Activated effector memory CD4-positive, alpha-beta T cell treated with Interleukin-2 at 50 U/mL for 16 hours (primary cell): ENCODE measurements around the gene BZW2.
"Not testable (repeated sequence)": the region's sequence is repeated elsewhere in the genome, so short reads cannot be mapped to it uniquely, and the experiment has no call there.

Source experiments
- DNase-seq: peaks from one replicate; pipeline ENCODE4 v3.0.0-alpha.2; 2020

BZW2 gene

DNA sequence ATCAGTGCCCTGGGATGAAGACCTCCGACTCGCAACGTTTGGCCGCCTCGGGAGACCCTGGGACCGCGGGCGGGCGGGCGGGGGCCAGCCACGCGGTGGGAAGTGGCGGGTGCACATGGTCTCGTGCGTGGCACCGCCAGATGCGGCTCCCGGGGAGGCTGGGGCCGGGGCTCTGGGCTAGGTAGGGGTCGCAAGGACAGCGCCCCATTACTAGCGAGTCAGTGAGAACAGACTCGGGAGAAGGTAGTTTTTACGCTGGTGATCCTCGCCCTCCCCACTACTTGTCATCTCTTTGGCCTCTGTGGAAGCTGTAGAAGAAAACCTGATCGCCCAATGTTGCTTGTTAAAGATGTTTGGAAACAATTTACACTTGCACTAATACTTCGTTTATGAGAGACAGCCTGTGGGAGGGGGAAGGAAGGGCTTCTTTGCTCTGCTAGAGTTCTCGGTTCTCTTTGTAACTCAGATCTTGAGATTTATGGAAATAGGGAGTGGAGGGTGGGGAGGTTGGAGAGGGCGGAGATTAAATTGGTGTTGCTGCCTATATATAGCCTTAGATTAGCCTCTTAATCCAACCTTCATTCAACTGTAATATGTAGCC, 591 bp downstream of the BZW2 start:
- DNase-seq = no peak

GRCh38 chr7:16647435-16647960, 1.5 kb downstream of the BZW2 start:
- DNase-seq = no peak

DNA sequence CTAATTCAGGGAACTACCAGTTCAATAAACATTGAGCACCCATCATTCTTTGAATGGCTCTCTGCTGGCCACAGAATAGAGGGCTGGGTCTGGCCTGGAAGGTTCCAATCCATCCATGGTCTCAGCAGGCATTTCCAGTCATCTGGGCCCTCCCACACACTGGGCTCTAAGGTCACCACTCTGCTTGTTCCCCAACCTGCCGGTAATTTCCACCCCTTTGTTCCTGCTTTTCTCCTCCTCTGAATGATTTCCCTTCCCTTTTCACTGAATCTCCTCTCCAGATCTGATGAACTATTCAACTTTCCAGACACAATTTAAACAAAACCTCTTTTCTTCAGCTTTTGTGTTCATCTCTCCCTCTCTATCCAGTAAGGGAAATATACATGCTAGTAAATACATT, 2.6 kb downstream of the BZW2 start:
- DNase-seq = no peak

GRCh38 chr7:16649196-16649595, 3.2 kb downstream of the BZW2 start:
- no peak for DNase-seq

DNA sequence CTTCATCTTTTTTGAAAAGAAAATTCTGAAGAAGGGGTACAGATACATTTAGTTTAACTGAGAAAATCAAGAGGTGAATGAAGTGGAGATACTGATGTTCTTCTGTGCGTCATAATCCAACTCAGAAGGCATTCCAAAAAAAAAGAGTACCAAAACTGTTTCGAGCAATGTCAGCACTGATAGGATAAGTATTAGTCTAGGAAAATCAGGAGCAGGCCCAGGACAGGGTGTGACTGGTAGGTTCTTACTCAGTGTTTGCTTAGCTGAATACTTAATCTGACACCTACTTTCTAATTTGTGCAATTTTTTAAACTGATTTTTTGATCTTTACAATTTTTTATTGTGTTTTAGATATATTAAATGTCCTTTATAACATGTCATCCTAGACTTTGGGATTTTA, 4.3 kb downstream of the BZW2 start:
- DNase-seq = no peak

GRCh38 chr7:16651396-16652239, 5.6 kb downstream of the BZW2 start:
- DNase-seq = no peak

DNA sequence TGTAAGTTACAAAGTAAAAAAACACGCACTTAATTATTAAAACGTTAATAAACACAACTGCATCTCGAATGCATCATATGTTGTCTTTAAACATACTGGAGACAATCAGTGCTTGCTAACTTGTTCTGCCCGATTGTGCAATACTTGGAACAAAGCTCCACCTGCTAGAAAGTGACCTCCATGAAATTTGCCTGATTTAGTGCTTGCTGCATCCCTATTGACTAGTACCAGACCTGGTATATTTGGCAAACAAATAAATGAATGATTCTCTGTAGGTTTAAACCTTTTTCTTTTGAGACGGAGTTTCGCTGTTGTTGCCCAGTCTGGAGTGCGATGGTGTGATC, 6.2 kb downstream of the BZW2 start:
- no peak for DNase-seq

- no peak for DNase-seq
Measured at GRCh38 chr7:16652888-16653287, 6.9 kb downstream of the BZW2 start.

- DNase-seq = no peak
Measured at GRCh38 chr7:16655394-16655793, 9.4 kb downstream of the BZW2 start.

GRCh38 chr7:16656141-16656540, 10.2 kb downstream of the BZW2 start:
- no peak for DNase-seq

GRCh38 chr7:16657656-16658279, 11.8 kb downstream of the BZW2 start:
- DNase-seq = no peak

DNA sequence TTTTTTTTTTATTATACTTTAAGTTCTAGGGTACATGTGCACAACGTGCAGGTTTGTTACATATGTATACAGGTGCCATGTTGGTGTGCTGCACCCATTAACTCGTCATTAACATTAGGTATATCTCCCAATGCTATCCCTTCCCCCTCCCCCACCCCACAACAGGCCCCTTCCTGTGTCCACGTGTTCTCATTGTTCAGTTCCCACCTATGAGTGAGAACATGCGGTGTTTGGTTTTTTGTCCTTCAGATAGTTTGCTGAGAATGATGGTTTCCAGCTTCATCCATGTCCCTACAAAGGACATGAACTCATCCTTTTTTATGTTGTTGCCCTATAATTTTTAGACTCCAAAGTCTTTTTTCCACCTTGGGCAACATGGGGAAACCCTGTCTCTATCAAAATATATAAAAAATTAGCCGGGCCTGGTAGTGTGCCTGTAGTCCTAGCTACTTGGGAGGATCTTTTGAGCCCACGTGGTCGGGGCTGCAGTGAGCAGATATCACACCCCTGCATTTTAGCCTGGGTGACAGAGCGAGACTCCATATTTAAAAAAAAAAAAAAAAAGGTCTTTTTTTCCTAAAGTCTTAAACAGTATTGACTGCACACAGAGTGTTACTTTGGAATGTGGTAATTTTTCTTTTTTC, 14.0 kb downstream of the BZW2 start:
- not testable (repeated sequence) for DNase-seq

- DNase-seq = no peak
Measured at GRCh38 chr7:16660702-16661464, 14.9 kb downstream of the BZW2 start.

- DNase-seq = no peak
Measured at GRCh38 chr7:16661924-16662323, 15.9 kb downstream of the BZW2 start.

DNA sequence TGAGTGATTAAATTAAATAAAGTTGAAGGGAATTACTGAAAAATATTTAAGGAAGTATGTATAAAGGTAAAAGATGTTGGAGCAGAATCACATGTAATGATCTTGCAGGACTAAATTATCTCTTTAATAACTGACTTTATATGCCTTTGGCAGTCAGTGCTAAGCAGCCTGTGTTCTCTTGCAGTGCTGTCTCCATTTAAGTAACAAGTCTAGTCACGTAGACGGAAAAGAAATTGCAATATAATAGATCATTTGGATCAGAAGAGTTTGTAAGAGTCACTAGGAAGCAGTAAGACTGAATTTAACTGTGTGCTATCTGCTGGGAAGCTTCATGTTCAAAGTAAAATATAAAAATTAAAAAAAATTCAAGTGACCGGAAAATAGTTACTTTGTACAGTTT, 21.4 kb downstream of the BZW2 start:
- no peak for DNase-seq

- no peak for DNase-seq
Measured at GRCh38 chr7:16668049-16668858, 22.3 kb downstream of the BZW2 start.

DNA sequence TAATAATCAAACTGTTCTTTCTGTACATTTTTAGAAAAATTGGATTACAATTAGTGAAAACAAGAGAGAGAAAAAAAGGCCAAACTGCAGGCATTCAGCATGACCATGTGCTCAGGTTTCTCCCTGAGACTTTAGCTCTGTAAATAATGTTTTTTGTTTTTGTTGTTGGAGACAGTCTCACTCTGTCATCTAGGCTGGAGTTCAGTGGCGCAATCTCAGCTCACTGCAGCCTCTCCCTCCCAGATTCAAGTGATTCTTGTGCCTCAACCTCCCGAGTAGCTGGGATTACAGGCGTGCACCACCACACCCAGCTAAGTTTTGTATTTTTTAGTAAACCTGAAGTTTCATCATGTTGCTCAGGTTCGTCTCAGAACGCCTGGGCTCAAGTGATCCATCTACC, 23.0 kb downstream of the BZW2 start:
- DNase-seq = no peak

DNA sequence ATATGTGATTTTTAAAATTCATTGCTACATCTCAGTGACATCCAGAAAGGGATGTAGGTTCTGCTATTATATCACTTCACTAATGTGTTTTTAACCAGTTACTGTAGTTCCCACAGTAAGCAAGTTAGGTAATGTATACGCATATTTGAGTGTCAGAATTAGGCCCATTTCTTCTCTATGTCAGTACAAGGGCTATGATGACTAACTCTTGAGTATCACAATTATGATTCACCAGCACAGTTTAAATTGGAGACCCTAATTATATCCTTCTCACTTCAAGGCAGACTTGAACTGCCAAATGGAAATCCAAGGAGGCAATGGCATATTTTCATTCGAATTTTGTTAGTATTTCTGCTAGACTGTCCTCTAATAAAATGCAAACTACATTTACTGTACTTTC, 23.6 kb downstream of the BZW2 start:
- no peak for DNase-seq

DNA sequence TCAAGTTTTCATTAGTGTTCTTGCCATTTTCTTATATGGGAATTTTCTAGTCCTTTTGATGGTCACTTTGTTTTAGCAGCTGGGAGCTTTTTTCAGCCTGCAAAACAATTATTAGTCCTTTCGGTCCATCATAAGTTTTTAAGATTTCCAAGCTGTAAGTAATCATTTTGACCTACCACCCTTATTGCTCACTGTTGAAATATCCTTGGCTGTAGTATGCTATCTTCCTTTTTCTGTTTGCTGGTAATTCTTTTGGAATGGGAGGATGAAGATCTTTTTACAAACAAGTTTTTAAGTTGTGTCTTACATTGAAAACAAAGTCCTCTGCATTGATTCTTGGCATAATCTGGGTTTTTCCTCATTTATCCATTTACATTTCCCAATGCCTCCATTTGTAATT, 24.0 kb downstream of the BZW2 start:
- no peak for DNase-seq

DNA sequence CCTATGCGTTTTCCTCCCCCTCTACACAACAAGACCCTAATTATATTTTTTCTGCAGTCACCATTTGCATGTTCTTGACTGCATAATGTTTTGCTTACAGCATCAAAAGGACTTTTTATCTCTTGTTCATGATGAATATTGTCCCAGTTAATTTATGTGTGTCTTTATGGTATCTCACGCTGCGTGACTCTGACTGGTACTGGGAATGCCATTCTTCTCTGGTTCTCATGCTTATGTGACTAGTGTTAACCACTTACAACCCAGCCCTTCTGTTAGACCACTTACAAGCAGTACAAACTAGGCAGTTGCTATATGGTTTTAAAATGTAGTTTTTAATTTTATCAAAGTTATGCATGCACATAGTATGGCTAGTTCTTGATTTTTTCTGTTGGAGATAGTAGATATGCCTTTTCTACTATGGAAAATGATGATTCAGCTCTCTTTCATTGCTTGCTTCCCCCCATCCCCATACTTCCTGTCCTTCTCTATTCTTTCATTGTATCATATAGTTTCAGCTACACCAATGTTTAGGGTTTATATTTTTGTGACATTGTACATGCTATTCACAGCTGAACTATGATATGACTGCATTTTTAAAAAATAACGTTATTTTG, 24.9 kb downstream of the BZW2 start:
- no peak for DNase-seq

DNA sequence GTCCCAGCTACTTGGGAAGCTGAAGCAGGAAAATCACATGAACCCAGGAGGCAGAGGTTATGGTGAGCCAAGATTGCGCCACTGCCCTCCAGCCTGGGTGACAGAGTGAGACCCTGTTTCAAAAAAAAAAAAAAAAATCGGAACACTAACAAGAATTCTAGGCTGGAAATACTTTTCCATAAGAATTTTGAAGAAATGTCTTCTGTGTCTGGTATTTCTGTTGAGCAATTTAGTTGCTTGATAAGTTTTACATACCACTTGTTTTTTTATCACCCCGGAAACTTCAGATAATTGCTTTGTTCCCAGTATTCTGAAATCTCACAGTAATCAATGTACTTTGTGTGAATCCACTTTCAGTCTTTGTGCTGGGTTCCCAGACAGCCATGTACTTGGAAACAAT, 25.8 kb downstream of the BZW2 start:
- DNase-seq = no peak

DNA sequence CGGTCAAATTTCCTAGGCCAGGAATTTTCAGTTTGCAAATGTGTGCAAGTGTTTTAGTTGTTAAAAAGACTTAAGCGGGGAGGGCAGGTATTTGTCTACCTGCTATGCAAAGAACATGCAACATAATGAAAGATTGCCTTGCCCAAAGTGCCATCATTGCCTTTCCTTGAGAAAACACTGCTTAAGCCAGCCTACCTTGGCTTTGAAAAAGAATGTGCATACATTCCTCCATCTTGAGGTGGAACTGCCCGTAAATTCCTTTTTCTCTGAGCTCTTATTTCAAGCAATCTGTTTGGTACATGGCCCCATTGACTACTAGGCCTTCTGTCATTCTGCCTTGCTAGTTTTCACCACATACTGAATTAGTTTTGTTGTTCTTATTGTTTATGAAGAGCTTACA, 29.3 kb downstream of the BZW2 start:
- DNase-seq = no peak
